ENCODE results near the gene DDIT3.
"Not testable (repeated sequence)": the region's sequence is repeated elsewhere in the genome, so short reads cannot be mapped to it uniquely, and the experiment has no call there.

DDIT3 gene

GRCh38 chr12:57513266-57513665 is 7.0 kb downstream of the DDIT3 start:
- no peak for DNase-seq (ENCODE audit: low read depth)

DNA sequence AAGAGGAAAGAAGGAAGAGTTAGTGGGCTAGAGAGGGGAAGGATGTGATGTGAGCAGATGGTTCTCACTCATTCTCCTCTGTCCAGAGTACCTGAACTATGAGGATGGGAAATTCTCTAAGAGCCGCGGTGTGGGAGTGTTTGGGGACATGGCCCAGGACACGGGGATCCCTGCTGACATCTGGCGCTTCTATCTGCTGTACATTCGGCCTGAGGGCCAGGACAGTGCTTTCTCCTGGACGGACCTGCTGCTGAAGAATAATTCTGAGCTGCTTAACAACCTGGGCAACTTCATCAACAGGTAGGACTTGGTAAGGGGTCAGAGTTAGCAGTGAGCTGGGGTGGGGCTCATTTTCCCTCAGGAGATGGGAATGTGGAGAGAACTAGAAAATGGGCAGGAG is 7.6 kb downstream of the DDIT3 start:
- no peak for DNase-seq (ENCODE audit: low read depth)

GRCh38 chr12:57511588-57512325 is 8.6 kb downstream of the DDIT3 start:
- DNase-seq (ENCODE audit: low read depth), result no peak

GRCh38 chr12:57511161-57511560 is 9.2 kb downstream of the DDIT3 start:
- no peak for DNase-seq (ENCODE audit: low read depth)

DNA sequence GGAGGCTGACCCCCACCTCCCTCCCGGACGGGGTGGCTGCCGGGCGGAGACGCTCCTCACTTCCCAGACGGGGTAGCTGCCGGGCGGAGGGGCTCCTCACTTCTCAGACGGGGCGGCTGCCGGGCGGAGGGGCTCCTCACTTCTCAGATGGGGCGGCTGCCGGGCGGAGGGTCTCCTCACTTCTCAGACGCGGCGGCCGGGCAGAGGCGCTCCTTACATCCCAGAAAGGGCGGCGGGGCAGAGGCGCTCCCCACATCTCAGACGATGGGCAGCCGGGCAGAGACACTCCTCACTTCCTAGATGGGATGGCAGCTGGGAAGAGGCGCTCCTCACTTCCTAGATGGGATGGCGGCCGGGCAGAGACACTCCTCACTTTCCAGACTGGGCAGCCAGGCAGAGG is 12.5 kb downstream of the DDIT3 start:
- not testable (repeated sequence) for DNase-seq (ENCODE audit: low read depth)

DNA sequence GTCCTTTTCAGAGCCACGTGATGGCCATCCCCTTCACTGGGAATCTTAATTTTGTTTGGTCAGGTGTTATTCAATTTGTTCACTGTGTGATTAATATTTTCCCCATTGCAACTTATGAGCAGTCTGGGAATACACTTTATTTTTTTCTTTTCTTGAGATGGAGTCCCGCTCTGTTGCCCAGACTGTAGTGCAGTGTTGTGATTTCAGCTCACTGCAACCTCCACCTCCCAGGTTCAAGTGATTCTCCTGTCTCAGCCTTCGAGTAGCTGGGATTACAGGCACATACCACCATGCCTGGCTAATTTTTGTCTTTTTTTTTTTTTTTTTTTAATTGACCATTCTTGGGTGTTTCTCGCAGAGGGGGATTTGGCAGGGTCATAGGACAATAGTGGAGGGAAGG is 13.8 kb downstream of the DDIT3 start:
- not testable (repeated sequence) for DNase-seq (ENCODE audit: low read depth)

GRCh38 chr12:57502311-57502969 is 17.9 kb downstream of the DDIT3 start:
- not testable (repeated sequence) for DNase-seq (ENCODE audit: low read depth)

- no peak for DNase-seq (ENCODE audit: low read depth)
Observed at GRCh38 chr12:57500213-57500612, 20.1 kb downstream of the DDIT3 start.

DNA sequence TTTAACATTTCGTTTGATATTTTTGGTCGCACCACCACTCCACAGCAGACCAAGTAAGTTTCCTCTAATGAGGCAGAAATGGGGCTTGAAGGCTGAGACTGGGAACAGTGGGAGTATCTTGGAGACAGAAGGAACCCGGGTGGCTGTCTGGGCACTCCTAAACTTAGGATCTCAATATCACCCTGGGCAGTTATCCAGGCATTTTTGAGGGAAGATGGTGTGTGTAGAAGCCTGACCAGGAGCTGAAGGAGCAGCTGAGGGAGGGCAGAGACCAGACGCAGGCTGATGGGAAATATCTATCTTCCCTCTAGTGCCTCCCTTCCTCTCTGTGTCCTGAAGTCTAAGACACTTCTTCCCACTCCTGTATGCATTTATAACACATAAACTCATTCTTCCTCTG is 21.7 kb downstream of the DDIT3 start:
- DNase-seq (ENCODE audit: low read depth), result no peak

DNA sequence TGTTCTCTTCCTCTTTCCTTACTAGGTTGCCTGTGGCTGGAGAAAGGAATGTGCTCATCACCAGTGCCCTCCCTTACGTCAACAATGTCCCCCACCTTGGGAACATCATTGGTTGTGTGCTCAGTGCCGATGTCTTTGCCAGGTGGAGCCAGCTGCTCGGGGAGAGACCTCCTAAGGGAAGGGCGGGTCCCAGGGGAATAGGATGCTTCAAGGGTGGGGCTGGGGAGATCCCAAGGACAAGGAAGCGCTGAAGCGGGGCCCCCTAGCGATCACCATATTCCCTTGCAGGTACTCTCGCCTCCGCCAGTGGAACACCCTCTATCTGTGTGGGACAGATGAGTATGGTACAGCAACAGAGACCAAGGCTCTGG is 22.2 kb downstream of the DDIT3 start:
- DNase-seq (ENCODE audit: low read depth), result no peak

DNA sequence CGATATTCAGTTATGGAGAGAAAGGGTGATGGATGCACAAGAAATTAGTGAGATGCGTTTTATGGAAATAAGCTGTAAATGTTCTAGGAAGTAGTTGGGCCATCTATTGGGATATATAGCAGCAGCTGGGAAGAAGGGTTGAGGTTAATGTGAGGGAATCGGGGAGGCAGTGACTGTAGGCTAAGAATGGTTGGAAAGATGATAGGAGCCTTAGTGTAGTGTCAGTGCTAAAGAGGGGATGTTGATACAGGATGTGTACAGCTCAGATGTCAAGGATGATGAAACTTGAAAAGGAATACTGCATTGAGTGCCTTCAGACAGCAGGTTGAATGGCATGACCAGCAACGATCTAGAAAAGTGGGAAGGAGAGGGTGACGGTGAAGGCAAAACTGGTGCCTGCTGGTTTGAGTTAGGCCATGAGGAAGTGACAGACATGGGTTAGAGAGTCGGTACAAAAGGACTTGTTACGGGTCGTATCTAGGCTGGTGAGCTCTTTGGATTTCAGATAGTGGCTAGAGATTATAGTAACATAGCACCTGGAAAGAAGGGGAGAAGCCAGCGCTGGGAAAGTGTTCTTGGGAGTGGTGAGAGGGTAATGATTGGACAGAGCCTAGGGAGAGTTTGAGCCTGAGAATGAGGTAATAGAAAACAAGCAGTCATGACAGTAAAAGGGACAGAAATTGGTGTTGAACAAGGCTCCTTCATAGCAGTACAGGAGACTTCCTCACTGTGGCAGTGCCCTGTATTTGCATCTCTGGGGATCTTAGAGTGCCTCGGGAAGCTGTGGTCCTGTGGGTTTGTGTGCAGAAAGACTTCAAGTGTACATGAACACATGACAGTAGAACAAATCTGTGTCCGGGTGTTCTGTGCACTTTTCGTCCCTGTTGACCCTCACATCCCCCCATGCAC is 22.8 kb downstream of the DDIT3 start:
- no peak for DNase-seq (ENCODE audit: low read depth)

DNA sequence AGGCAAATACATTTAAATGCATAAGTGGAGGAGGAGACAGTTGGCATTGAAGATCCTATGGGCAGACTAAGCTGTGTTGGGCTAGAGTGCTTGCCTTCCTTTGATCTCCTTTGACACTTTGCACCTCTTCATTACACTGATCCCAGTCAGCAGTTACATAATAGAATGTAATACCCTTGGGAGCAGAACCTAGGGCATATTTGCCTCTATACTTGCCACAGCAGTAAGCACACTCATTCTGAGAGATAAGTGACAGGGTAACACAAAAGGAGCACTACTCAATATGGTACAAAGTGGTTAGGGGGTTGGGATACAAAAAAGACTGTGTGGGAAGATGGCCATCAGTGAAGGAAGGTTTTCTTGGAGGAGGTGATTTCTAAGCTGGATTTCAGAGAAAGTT is 23.5 kb downstream of the DDIT3 start:
- no peak for DNase-seq (ENCODE audit: low read depth)

DNA sequence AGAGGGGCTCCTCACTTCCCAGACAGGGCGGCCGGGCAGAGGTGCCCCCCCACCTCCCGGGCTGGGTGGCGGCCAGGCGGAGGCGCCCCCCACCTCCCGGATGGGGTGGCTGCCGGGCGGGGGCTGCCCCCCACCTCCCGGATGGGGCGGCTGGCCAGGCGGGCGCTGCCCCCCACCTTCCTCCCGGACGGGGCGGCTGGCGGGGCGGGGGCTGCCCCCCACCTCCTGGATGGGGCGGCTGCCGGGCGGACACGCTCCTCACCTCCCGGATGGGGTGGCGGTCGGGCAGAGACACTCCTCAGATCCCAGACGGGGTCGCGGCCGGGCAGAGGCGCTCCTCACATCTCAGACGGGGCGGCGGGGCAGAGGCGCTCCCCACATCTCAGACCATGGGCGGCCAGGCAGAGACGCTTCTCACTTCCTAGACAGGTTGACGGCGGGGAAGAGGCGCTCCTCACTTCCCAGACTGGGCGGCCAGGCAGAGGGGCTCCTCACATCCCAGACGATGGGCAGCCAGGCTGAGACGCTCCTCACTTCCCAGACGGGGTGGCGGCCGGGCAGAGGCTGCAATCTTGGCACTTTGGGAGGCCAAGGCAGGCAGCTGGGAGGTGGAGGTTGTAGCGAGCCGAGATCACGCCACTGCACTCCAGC is 25.1 kb downstream of the DDIT3 start:
- not testable (repeated sequence) for DNase-seq (ENCODE audit: low read depth)

DNA sequence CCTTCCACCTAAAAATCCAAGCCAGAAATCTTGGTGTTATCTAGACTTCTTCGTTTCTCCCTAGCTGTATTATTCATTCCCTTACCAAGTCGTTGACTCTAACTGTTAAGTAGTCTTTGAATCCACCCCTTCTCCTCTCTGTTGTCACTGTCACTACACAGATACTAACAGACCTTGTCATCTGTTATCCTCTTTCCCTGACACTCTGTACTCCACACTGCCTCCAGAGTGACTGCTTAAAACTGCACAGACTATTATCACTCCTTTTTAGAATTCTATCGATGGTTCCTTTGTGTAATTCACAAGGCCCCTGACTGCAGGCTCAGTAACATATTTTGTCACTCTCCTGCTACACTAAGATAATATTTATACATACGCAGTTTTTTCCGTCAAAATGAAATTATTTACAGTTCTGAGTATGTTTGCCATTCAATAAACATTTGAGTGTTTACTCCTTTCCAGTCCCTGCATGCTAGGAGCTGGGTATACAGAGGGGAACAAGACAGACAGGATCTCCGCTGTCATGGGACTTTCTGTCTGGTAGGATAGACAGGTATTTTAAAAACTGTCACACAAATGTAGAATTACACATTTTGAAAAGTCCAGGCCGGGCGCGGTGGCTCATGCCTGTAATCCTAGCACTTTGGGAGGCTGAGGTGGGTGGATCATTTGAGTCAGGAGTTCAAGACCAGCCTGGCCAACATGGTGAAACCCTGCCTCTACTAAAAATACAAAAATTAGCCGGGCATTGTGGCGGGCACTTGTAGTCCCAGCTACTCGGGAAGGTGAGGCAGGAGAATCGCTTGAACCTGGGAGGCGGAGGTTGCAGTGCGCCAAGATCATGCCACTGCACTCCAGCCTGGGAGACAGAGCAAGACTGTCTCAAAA is 28.7 kb downstream of the DDIT3 start:
- DNase-seq (ENCODE audit: low read depth), result no peak

DNA sequence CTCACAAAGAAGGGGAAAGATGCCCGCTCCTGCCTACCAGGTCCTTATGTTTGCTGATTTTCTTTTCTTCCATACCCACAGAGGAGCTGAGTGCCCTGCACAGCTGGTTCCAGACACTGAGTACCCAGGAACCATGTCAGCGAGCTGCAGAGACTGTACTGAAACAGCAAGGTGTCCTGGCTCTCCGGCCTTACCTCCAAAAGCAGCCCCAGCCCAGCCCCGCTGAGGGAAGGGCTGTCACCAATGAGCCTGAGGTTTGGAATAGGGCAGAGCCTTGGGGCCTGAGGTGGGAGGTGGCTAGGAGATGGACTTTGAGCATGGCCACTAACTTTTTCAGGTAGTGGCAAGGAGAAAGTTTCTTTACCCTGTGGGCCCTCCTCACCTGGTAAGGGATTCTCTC is 30.2 kb downstream of the DDIT3 start:
- no peak for DNase-seq (ENCODE audit: low read depth)

GRCh38 chr12:57489157-57489641 is 31.1 kb downstream of the DDIT3 start:
- DNase-seq (ENCODE audit: low read depth), result no peak

DNA sequence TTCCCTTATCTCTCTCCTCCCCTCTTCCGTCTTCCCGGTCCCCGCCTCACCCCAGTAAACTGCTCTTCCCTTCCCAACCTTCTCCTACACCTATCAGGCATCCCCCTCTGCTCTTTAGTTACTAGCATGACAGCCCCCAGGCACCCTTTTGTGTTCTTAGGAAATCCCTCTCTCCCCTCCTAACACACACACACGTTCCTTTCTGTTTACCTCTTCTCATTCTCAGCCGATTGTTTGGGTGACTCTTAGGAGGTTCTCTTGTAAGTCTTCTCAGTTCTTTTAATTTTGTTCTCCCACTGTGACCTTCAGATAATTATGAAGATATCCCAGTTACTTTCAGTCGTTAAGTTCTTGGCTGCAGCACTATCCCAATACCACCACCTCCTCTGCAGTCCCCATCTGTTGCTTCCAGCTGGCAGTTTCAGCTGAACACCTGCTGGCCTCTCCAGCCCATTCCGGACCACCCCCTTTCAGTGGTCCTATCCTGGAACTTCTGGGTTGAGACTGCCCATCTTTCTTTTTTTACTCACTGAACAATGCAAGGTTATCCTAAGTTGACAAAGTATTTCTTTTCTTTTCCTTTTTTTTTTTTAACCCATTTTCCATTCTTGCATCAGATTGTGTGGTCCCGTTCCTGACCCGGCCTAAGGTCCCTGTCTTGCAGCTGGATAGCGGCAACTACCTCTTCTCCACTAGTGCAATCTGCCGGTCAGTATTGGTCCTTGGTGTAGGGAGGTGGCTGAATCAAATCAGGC is 31.7 kb downstream of the DDIT3 start:
- no peak for DNase-seq (ENCODE audit: low read depth)

DNA sequence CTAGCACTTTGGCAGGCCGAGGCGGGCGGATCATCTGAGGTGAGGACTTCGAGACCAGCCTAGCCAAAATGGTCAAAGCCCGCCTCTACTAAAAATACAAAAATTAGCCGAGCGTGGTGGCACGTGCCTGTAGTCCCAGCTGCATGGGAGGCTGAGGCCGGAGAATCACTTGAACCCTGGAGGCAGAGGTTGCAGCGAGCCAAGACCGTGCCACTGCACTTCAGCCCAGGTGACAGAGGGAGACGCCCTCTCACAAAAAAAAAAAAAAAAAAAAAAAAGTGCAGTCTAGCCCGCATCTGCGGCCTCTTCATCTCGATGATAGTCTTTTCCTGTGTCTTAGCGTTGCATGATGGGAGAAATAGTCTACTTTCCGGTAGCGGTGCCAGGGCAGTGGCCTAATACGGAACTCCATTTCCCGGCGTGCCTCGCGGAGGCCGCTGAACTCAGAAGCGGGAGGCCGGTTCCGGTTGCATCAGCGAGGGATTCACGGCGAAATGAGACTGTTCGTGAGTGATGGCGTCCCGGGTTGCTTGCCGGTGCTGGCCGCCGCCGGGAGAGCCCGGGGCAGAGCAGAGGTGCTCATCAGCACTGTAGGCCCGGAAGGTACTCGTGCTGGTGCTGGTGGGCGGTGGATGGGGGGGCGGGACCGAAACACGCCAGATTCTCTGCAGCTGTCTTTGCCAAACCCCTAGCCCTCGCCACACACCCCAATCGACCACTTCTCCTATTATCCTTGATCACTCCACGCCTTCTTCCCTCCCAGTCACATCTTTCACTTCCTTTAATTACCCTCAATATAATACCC is 32.5 kb downstream of the DDIT3 start, which contains the start of gene MARS1:
Gene MARS1, plus strand, starts transcription at position 472 of the 805 bp plus-strand sequence. Its CDS starts 23 bp downstream, at position 495.
- peak; percentile 84 for DNase-seq (ENCODE audit: low read depth)

- DNase-seq (ENCODE audit: low read depth), result no peak
Observed at GRCh38 chr12:57487055-57487596, 33.2 kb downstream of the DDIT3 start.

Measured in stimulated activated CD8-positive, alpha-beta memory T cell treated with anti-CD3 and anti-CD28 coated beads, Interleukin-12 subunit alpha, Interleukin-12 subunit beta, amount 100 ng/mL, for 1 hour (primary cell).